Panc1 (cell line): ENCODE results near the gene SPECC1. TPM values are rescaled to one million over a fixed set of nuclear protein-coding genes. Genes with fewer than 3 reads are reported as not detected.

ENCODE experiments used
- ATAC-seq: fragments of 200-7000 bp; cut with Tn5 transposase; 2 replicates; pipeline ENCODE4 v1.9.1; 2020; ENCODE audit warnings: mild to moderate bottlenecking, moderate library complexity
- BruUV-seq: library from RNA; stranded (reverse); fragments of 400-500 nt; replicated peaks from 2 replicates; lab custom pipeline; 2021; lab: Mats Ljungman, UMichigan
- CTCF ChIA-PET: fragments of 300-600 bp; sonication (Branson Sonifier 250); formaldehyde crosslinking; loops from one replicate; lab custom pipeline; 2022; ENCODE audit warnings: antibody characterized with exemption; lab: Charles Lee
- POLR2A ChIA-PET: fragments of 300-600 bp; sonication (Branson Sonifier 250); formaldehyde crosslinking; loops from one replicate; lab custom pipeline; 2022; ENCODE audit warnings: antibody characterized with exemption; lab: Charles Lee
- DNase-seq: peaks from one replicate; pipeline ENCODE4 v3.0.0-alpha.2; 2010; ENCODE audit warnings: low read depth, low spot score
- H3K27ac ChIP-seq: 2 replicates; pipeline ENCODE4 v1.5.1; 2011; ENCODE audit warnings: mild to moderate bottlenecking, low read length, inconsistent platforms
- H3K27me3 ChIP-seq: fragments of 200-500 bp; sonication (Bioruptor generic); 2 replicates; pipeline ENCODE4 v1.6.0; 2014; ENCODE audit warnings: low read length, inconsistent platforms; ENCODE audit not compliant: control insufficient read depth, insufficient read depth
- H3K36me3 ChIP-seq: fragments of 200-500 bp; sonication (Bioruptor generic); 2 replicates; pipeline ENCODE4 v1.5.1; 2014; ENCODE audit warnings: inconsistent platforms, mild to moderate bottlenecking, low read length, moderate library complexity; ENCODE audit not compliant: control insufficient read depth, insufficient read depth
- H3K4me1 ChIP-seq: 2 replicates; pipeline ENCODE4 v1.5.1; 2011; ENCODE audit warnings: inconsistent platforms, mild to moderate bottlenecking, low read length, moderate library complexity; ENCODE audit not compliant: control insufficient read depth, insufficient read depth
- H3K4me3 ChIP-seq, 2 experiments: 2 replicates each; pipeline ENCODE4 v1.5.1; 2011 to 2012; ENCODE audit warnings: low read depth in 2 of 2, low read length in 2 of 2, mild to moderate bottlenecking in 2 of 2, inconsistent platforms in 1 of 2, moderate library complexity in 1 of 2
- H3K9me3 ChIP-seq: fragments of 200-500 bp; sonication (Bioruptor generic); 2 replicates; pipeline ENCODE4 v1.5.1; 2014; ENCODE audit warnings: low read depth, mild to moderate bottlenecking, inconsistent platforms, low read length, moderate library complexity; ENCODE audit not compliant: control insufficient read depth, insufficient read depth
- POLR2AphosphoS5 ChIP-seq: IDR thresholded peaks from 2 replicates; pipeline ENCODE4 v1.6.1; 2012; ENCODE audit warnings: mild to moderate bottlenecking, low read depth, low read length, moderate library complexity
- SIN3A ChIP-seq: IDR thresholded peaks from 2 replicates; pipeline ENCODE4 v1.6.1; 2012; ENCODE audit warnings: low read depth, mild to moderate bottlenecking, low read length, moderate library complexity, borderline replicate concordance; ENCODE audit not compliant: insufficient read depth
- TCF7L2 ChIP-seq: IDR thresholded peaks from 2 replicates; pipeline ENCODE4 v1.6.1; 2011; ENCODE audit warnings: mild to moderate bottlenecking, low read depth, low read length, inconsistent platforms
- in situ Hi-C: cut with HindIII; loops from 2 replicates; pipeline ENCODE4 v1.10.0; 2016; ENCODE audit warnings: low sequenced_read_pairs, low pct_unique_long_range_greater_than_20kb
- intact Hi-C: fragments of 100-400 bp; cut with micrococcal nuclease; formaldehyde crosslinking; loops from one replicate; pipeline ENCODE4 v1.10.0; 2022; ENCODE audit not compliant: unreplicated experiment
- total RNA-seq: library from RNA; stranded (reverse); gene quantifications from one replicate; pipeline ENCODE4 v1.2.1, GENCODE V29; 2021; ENCODE audit not compliant: unreplicated experiment
- TF ChIP-seq, protein P1 (sequence below), 2 experiments: IDR thresholded peaks; 2 replicates each; pipeline ENCODE4 v1.6.1; 2011 to 2012; ENCODE audit warnings: low read depth in 2 of 2, control low read depth in 1 of 2, low read length in 1 of 2, mild to moderate bottlenecking in 1 of 2, moderate library complexity in 1 of 2; ENCODE audit not compliant: insufficient read depth in 1 of 2
- TF ChIP-seq, protein P2 (sequence below): fragments of 450-650 bp; IDR thresholded peaks from 2 replicates; pipeline ENCODE4 v1.5.1; 2017; ENCODE audit warnings: mild to moderate bottlenecking

SPECC1 gene
- total RNA-seq, 1 experiment from 2014 or later: 80.8 TPM

DNA sequence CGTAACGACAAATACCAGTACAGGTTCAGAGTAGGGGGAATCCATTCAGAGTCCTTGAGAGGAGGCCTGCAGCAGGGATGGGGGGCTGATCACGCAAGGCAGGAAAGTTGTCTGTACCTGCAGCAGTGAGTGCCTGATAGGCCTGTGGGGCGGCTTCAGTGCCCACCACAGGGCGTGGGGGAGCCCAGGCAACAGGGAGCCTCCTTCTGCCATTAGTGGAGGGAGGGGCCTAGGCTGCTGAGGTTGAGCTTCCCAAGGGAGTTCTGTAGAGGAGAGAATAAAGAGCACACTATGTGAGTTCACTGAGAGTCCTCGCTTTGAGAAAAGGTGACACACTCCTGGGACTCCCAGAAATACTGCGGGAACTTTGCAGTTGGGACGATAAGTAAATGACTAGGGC is 134.6 kb downstream of the SPECC1 start:
- TF ChIP-seq, protein P1, sequence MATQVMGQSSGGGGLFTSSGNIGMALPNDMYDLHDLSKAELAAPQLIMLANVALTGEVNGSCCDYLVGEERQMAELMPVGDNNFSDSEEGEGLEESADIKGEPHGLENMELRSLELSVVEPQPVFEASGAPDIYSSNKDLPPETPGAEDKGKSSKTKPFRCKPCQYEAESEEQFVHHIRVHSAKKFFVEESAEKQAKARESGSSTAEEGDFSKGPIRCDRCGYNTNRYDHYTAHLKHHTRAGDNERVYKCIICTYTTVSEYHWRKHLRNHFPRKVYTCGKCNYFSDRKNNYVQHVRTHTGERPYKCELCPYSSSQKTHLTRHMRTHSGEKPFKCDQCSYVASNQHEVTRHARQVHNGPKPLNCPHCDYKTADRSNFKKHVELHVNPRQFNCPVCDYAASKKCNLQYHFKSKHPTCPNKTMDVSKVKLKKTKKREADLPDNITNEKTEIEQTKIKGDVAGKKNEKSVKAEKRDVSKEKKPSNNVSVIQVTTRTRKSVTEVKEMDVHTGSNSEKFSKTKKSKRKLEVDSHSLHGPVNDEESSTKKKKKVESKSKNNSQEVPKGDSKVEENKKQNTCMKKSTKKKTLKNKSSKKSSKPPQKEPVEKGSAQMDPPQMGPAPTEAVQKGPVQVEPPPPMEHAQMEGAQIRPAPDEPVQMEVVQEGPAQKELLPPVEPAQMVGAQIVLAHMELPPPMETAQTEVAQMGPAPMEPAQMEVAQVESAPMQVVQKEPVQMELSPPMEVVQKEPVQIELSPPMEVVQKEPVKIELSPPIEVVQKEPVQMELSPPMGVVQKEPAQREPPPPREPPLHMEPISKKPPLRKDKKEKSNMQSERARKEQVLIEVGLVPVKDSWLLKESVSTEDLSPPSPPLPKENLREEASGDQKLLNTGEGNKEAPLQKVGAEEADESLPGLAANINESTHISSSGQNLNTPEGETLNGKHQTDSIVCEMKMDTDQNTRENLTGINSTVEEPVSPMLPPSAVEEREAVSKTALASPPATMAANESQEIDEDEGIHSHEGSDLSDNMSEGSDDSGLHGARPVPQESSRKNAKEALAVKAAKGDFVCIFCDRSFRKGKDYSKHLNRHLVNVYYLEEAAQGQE (IDR thresholded peaks at IDR 0.05; ENCODE audit: insufficient read depth in 1 of 2, low read depth in 2 of 2, low read length in 1 of 2): no peak
- no peak for TF ChIP-seq TCF7L2
- TF ChIP-seq POLR2AphosphoS5: no peak
- TF ChIP-seq, protein P2, sequence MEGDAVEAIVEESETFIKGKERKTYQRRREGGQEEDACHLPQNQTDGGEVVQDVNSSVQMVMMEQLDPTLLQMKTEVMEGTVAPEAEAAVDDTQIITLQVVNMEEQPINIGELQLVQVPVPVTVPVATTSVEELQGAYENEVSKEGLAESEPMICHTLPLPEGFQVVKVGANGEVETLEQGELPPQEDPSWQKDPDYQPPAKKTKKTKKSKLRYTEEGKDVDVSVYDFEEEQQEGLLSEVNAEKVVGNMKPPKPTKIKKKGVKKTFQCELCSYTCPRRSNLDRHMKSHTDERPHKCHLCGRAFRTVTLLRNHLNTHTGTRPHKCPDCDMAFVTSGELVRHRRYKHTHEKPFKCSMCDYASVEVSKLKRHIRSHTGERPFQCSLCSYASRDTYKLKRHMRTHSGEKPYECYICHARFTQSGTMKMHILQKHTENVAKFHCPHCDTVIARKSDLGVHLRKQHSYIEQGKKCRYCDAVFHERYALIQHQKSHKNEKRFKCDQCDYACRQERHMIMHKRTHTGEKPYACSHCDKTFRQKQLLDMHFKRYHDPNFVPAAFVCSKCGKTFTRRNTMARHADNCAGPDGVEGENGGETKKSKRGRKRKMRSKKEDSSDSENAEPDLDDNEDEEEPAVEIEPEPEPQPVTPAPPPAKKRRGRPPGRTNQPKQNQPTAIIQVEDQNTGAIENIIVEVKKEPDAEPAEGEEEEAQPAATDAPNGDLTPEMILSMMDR: no peak
- no peak for TF ChIP-seq SIN3A
- in situ Hi-C loops: no loop called here
- POLR2A ChIA-PET: no interaction called here
- no peak for ATAC-seq
- no peak for DNase-seq
- CTCF ChIA-PET: no interaction called here
- H3K27ac ChIP-seq: no peak overlapping the region
- no TSS peak for BruUV-seq
- H3K4me1 ChIP-seq: no peaks in the 10 kb centered on the region
- H3K36me3 ChIP-seq: no peaks in the 10 kb centered on the region
- H3K9me3 ChIP-seq: no peaks in the 10 kb centered on the region
- no peak overlapping the region for H3K4me3 ChIP-seq
- intact Hi-C loops: no loop called here
- H3K27me3 ChIP-seq: no peaks in the 10 kb centered on the region

DNA sequence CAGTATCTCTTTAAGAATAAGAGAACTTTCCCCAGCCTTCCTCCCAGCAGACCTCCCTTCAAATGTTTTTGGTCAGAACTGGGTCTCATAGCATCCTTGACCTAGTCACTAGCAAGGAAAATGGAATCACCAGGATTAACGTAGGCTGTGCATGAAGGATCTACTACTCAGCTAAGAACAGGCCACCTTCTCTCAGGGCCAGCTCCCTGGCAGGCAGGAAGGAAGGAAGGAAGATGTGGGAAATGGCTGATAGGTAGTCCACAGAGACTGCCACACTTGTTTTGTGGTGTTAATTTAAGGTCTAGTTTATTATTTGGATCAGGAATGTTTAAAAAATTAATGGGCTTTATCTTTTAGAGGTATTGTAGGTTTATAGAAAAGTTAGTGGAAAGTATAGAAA is 136.4 kb downstream of the SPECC1 start:
- TF ChIP-seq POLR2AphosphoS5 (no peak), SIN3A (no peak), TCF7L2 (no peak)
- TF ChIP-seq, protein P2: no peak
- TF ChIP-seq, protein P1 (IDR thresholded peaks at IDR 0.05; ENCODE audit: insufficient read depth in 1 of 2, low read depth in 2 of 2, low read length in 1 of 2): no peak
- Histone ChIP-seq H3K27me3 (no peaks in the 10 kb centered on the region), H3K4me1 (no peaks in the 10 kb centered on the region), H3K36me3 (no peaks in the 10 kb centered on the region), H3K27ac (no peak overlapping the region), H3K4me3 (no peak overlapping the region), H3K9me3 (no peaks in the 10 kb centered on the region)
- no peak for ATAC-seq
- ChIA-PET POLR2A (no interaction called here), CTCF (no interaction called here)
- BruUV-seq: no TSS peak
- intact Hi-C loops (no loop called here), in situ Hi-C loops (no loop called here)
- no peak for DNase-seq
